GM06990 (cell line): ENCODE measurements around the gene CACNA2D3.

ENCODE experiments used
- DNase-seq: peaks from one replicate; pipeline ENCODE4 v3.0.0-alpha.2; 2011; ENCODE audit not compliant: insufficient read length; ENCODE audit errors: extremely low read depth
- H3K27me3 ChIP-seq: replicated peaks from 2 replicates; pipeline ENCODE4 v1.6.0; 2011; ENCODE audit warnings: low read length; ENCODE audit not compliant: control insufficient read depth, insufficient read depth
- H3K36me3 ChIP-seq: 2 replicates; pipeline ENCODE4 v1.5.1; 2011; ENCODE audit warnings: low read length; ENCODE audit not compliant: control insufficient read depth, insufficient read depth
- H3K4me3 ChIP-seq: replicated peaks from 2 replicates; pipeline ENCODE4 v1.5.1; 2011; ENCODE audit warnings: low read depth, mild to moderate bottlenecking, control low read depth, low read length
- TF ChIP-seq, protein P1 (sequence below): IDR thresholded peaks from 2 replicates; pipeline ENCODE4 v1.5.1; 2011; ENCODE audit warnings: low read length, control low read depth, mild to moderate bottlenecking, inconsistent platforms; ENCODE audit not compliant: insufficient read depth, poor library complexity, severe bottlenecking

The CACNA2D3 gene

DNA sequence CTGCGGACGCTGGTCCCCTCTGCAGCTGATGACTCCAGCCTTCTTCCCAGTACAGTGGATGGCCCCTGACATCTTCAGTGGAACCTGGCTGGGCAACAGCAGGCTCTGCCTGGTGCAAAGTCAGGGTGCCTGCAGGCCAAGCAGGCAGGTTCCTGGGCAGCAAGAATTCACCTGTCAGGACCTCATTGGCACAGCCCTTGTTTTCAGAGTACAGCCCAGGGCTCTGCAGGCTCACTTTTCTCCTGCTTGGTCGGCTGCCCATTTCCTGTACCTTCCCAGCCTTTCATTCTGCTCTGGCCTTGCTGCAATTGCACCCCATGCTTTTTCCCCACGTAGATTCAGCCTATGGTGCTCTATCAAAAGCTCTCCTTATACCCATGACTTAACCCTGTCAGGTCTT, 749.5 kb downstream of the CACNA2D3 start:
- TF ChIP-seq, protein P1, sequence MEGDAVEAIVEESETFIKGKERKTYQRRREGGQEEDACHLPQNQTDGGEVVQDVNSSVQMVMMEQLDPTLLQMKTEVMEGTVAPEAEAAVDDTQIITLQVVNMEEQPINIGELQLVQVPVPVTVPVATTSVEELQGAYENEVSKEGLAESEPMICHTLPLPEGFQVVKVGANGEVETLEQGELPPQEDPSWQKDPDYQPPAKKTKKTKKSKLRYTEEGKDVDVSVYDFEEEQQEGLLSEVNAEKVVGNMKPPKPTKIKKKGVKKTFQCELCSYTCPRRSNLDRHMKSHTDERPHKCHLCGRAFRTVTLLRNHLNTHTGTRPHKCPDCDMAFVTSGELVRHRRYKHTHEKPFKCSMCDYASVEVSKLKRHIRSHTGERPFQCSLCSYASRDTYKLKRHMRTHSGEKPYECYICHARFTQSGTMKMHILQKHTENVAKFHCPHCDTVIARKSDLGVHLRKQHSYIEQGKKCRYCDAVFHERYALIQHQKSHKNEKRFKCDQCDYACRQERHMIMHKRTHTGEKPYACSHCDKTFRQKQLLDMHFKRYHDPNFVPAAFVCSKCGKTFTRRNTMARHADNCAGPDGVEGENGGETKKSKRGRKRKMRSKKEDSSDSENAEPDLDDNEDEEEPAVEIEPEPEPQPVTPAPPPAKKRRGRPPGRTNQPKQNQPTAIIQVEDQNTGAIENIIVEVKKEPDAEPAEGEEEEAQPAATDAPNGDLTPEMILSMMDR, result no peak

DNA sequence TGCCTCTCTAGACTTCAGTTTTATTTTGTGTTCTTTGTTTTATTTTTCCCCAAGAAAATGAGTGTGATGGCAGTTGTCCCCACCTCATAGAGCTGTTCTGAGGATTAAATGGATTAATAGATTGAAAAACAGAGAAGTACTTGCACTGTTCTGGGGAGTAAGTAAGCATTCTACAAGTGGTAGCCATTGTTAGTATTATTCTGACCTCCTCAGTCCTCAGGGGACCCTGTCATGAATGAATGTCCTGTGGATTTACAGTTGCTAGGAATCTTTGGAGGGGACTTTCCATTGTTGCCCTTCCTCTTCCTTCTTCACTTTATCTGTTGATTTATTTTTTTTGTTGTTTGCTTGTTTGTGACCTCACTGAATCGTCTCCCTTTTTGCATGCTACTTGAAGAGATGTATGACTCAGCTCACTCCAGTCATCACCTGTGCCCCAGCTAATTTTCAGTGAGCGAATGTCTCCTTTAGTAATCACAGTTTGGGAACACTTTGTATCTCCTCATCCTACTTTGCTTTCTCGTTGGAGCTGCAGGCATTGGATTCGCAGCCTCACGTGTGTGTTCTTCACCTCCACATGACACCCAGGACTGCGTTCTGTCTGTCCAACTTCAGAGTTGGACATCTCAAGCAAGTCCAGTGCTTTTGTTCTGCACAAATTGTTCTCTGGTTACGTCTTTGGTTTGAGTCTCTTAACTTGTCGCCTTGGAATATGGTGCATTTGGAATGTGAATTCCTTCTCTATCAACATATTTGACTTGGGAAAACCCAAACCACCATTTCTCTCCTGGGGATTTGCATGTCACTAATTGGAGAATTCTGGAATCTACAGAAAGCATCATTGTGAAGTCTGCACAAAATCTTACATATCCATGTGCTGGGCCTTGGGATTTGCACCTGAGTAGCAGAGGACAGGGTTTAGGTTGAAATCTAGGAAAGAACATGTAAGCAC, 751.0 kb downstream of the CACNA2D3 start:
- no peak overlapping the region for H3K4me3 ChIP-seq
- no peak for DNase-seq
- TF ChIP-seq, protein P1, result no peak
- H3K27me3 ChIP-seq, result no peaks in the 10 kb centered on the region; the same call in none of the 2 replicates
- H3K36me3 ChIP-seq, result no peaks in the 10 kb centered on the region

More for the DNA sequence above, 749.5 kb downstream of the CACNA2D3 start:
- H3K27me3 ChIP-seq, result no peaks in the 10 kb centered on the region; the same call in none of the 2 replicates
- no peaks in the 10 kb centered on the region for H3K36me3 ChIP-seq
- no peak for DNase-seq
- H3K4me3 ChIP-seq, result no peak overlapping the region

DNA sequence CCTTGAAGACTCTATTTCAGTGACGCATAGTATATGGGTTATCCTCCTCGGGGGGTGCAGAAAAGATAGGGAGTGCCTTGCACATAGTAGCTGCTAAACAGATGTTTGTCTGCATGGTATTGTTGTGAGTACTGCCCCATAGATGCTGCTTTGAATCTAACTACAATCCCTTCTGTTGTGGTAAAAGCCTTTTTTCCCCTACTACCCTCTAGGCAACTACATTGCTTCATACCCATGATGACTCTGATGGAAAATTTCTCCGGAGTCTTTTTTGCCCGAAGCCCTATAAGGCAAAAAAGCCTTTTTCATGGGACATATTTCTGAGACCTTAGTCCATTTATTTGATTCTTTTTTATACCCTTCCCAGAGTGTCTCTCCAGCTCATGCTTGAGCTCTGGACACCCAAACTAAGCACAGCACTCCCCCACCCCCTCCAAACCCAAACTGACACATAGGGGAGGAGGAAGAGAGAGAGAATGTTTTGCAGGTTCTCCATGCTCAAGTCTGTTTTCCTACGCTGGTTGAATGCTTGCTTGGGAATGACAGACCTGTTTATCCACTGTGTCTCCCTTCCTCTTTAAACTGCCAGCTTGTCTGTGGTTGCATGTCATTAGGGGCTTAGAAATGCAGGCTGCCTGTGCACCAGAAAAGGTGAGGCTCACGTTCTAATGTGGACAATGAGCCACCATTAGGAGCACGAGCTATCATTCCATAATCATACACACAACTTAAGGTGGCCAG, 752.6 kb downstream of the CACNA2D3 start:
- no peak for DNase-seq

DNA sequence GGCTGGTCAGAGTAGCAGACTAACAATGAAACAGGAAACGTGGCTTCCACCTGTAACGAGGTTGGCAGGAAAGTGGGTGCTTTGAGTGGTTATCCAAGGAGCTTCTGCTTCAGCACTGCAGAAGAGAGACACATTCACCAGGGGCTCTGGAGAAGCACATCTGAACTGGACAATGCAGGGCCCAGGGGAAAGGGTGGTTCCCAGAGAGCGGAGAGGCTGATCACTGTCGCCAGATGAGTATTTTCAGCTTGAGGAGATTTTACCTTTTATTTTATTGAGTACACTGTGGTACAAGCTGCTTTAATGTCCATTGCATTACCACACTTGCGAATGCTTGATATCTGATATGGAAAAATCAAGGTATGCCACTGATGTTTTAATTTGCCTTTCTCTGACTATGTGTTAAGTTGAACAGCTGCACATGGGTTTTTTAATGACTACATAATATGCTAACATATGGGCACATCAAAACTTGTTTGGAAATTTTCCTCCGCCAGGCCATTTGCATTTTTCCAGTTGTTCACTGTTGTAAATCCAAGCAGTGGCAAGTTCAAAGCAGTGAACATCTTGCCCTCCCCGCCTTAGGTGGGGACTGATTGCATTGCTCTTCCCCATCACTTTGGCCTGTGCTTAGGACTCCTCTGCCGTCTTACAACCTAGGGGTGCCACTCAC, 753.4 kb downstream of the CACNA2D3 start:
- no peak for DNase-seq
- TF ChIP-seq, protein P1, result no peak
- H3K27me3 ChIP-seq, result peaks cover 2% of the 10 kb centered on the region
- no peaks in the 10 kb centered on the region for H3K36me3 ChIP-seq
- H3K4me3 ChIP-seq, result no peak overlapping the region

More for the DNA sequence above, 752.6 kb downstream of the CACNA2D3 start:
- TF ChIP-seq, protein P1, result no peak
- no peaks in the 10 kb centered on the region for H3K36me3 ChIP-seq
- no peaks in the 10 kb centered on the region; the same call in none of the 2 replicates for H3K27me3 ChIP-seq
- no peak overlapping the region for H3K4me3 ChIP-seq

DNA sequence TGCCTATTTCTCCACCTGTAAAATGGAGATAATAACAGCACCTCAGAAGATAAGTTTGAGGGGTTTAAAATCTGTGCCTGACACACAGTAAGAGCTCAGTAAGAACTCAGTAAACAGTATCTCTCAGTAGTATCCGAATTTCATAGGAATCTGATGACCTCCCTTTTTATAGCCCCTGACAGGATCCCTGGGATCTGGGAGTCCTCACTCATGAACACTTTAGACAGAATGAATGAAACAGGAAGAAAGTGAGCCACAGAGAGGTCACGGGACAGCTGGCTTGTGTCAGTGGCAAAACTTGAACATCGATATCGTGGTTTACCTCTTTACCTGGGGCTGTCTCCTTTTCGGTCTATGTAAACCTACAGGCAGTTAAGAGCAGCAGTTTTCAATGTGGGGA, 754.3 kb downstream of the CACNA2D3 start:
- TF ChIP-seq, protein P1, result no peak
- Histone ChIP-seq H3K4me3 (no peak overlapping the region), H3K27me3 (peaks cover 2% of the 10 kb centered on the region), H3K36me3 (no peaks in the 10 kb centered on the region)
- no peak for DNase-seq
